NCI-H2029 treated with DMSO at 0.1 percent for 48 hours (cell line): ENCODE measurements around the gene DDX1.
"Not testable (repeated sequence)": the region's sequence is repeated elsewhere in the genome, so short reads cannot be mapped to it uniquely, and the experiment has no call there.

Experiments used
- DNase-seq: peaks from one replicate; lab custom pipeline; 2025; lab: John Stamatoyannopoulos, UW

DDX1 gene

DNA sequence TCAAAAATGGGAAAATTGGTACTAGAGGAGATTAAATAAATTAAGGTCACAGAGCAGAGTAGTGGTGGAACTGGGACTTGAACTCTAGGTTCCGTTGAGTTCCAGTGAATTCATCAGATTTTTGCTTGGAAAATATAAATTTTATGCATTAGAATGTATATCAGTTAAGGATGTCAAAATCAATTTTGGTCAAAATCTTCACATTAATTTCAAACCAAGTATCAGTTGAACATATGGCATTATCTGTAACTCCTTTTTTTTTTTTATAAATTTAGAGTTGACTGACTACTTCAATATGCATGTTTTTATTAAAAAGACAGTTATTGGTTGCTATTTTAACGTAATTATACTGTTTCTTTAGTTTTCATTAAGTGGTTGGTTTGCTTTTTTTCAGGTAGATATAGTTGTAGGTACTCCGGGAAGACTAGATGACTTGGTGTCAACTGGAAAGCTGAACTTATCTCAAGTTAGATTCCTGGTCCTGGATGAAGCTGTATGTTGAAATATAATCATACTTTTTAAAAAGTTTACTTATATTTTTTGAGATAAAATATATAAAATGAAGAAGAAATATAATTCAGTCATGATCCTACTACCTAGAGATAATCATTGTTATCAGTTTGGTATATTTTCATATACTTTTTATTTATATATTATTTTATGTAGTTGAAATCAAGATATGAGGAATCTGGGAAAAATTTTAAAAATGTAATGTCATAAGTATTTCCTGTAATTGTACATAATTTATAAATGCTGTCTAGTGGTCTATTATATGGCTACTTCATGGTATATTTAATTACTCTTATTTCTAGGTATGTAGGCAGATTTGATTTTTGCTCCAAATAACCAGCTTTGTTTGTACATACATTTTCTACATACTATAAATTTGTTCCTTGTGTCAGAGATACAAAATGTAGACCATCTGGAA lies 25.4 kb downstream of the DDX1 start:
- no peak for DNase-seq

GRCh38 chr2:15617778-15618448 lies 26.2 kb downstream of the DDX1 start:
- DNase-seq = no peak

DNA sequence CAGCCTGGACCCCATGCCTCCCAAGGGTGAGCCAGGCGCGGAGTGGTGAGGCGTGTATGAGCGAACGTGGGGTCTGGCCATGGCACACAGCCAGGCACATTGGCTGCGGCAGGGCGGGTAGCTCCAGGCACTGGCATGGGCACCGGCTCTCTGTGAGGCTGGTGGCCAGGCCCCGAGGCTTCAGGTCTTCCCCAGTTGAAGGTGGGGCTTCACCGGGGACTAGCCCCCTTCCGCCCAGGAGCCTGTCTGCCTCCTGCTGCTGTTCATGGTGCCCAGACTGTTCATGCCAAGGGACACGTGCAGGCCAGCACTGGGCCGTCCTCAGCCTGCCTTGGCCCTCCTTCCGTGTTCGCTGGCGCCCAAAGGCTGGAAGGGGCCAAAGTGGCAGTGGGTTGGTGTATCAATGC lies 26.8 kb downstream of the DDX1 start:
- no peak for DNase-seq

- no peak for DNase-seq
These were observed 27.4 kb downstream of the DDX1 start for GRCh38 chr2:15619076-15619475.

DNA sequence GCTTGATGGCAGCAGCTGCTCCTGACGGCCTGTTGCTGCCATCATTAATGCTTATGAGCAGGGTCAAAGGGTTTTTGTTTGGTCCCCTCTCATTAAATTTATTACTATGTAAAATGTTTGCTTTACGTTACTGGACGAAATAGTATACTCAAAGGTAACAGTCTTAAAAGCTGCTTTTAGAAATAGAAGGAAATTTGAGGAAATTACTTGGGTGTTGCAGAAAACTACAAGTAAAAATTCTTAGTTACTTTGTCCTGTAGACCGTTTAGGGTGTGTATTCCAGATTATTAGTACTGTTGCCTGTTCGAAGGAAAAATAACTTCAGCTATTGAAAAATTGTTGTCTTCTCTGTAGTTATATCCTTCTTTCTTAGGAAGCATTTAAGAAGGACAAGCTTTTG lies 27.8 kb downstream of the DDX1 start:
- DNase-seq = no peak

DNA sequence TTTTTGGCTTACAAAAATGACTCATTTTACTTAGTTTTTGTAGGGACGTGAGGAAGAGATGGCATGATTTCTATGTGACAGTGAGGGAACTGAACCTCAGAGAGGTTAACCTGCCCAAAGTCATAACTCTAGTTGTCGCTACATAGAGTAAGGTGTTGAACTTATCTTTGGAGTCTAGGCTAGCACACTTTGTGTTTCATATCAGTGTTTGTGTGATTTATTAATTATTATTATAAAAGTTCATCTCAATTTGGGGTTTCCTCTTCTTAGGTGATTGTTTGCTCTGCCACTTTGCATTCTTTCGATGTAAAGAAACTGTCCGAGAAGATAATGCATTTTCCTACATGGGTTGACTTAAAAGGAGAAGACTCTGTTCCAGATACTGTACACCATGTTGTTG lies 28.3 kb downstream of the DDX1 start:
- no peak for DNase-seq

DNA sequence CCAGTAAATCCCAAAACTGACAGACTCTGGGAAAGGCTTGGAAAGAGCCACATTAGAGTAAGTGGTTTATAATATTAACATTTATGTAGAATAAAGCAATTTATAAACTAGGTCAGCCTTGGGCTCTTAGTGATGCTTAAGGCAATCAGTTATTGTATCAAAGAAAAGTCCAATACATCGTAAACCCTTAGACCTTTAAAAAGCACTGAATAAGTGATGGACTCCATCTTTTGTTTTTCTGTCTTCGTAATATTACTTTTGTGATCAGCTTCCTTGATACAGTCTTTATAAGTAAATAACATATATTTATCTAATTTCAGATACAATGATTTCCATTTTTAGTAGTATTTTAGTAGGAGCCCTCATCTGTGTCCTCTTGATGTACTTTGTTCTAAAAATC lies 28.7 kb downstream of the DDX1 start:
- DNase-seq = no peak

DNA sequence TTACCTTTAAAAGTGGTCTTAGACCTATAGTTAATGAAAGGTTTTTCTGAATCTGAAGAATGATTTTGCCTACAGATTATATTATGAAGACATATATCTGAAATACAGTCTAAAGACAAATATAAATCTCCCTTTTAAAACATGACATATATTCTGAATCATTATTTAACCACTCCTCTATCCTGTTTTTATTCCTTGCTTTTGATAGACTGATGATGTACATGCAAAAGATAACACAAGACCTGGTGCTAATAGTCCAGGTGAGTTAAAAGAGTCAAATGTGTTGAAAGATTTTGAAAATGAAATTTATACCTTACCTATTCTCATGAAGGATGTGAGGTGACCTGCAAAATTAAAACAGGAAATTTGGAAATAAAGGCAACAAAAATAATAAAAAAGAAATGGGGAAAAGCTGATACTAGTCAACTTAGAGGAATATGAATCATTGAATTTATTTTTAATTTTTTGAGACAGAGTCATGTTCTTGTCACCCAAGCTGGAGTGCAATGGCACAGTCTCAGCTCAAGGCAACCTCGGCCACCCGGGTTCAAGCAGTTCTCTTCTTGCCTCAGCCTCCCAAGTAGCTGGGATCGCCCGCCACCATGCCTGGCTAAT lies 29.3 kb downstream of the DDX1 start:
- no peak for DNase-seq

- not testable (repeated sequence) for DNase-seq
These were observed 29.8 kb downstream of the DDX1 start for GRCh38 chr2:15621472-15621870.

DNA sequence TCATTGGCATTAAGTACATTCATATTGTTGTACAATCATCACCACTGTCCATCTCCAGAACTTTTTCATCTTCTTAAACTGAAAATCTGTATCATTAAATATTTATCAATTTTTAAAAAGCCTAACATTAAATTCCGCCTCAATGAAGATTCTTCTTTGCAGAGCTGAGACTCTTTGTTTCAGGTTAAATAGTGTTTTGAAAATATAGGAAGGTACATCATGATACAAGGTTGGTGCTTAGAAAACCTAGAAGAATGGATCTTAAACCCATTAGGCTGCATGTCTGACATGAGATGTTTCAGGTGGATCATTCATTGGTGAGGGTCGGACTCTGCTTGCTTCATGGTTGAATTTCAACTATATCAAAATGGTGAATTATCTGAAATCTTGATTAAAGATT lies 30.5 kb downstream of the DDX1 start:
- DNase-seq = no peak

GRCh38 chr2:15622614-15623480 lies 31.2 kb downstream of the DDX1 start:
- DNase-seq = no peak

DNA sequence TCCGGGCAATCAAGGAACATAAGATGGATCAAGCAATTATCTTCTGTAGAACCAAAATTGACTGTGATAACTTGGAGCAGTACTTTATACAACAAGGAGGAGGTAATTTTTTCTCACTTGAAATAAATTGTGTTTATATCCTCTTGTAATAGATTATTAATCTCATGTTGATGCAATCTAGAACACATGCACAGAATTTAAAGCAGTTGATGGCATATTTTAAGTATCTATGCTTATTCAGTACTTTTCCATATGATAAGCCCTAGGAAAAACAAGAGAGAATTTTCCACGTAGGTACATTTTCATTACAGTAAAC lies 31.8 kb downstream of the DDX1 start:
- no peak for DNase-seq

DNA sequence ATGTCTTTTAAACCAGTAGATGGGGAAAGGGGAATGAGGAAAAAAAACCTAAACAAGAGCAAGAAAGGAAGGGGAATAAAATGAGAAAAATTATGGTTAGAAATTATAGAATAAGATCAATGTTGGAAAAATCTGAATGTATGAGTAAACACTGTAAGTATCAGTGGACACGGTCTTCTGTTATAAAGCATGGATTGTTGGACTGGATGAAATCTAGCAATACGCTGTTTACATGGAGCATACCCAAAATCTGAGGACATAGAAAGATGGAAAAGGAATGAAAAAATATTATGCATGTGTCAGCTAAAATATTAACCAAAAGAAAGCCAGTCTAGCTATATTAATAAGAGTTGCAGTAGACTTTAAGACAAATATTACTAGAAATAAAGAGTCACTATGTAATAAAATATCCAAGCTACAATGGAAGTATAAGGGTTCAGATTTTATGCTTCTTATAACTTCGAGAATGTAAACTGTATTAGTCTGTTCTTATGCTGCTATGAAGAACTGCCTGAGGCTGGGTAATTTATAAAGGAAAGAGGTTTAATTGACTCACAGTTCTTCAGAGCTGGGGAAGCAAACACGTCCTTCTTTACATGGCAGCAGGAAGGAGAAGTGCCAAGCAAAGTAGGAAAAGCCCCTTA lies 32.4 kb downstream of the DDX1 start:
- DNase-seq = no peak

DNA sequence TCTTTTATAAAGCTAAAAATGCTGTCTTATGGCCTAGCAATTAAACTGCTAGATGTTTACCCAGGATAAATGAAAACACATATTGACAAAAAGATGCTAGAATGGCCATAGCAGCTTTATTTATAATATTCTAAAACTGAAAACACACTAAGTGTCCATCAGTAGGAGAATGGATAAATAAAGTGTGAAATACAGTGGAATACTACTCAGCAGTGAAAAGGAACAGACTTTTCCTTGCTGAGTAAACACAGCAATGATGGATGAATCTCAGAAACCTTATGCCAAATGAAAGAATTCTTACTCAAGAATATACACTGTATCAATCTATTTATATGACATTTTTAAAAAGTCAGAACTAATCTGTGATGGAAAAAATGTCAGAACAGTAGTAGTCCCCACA lies 33.2 kb downstream of the DDX1 start:
- DNase-seq = no peak

- no peak for DNase-seq
These were observed 33.8 kb downstream of the DDX1 start for GRCh38 chr2:15625344-15626036.

DNA sequence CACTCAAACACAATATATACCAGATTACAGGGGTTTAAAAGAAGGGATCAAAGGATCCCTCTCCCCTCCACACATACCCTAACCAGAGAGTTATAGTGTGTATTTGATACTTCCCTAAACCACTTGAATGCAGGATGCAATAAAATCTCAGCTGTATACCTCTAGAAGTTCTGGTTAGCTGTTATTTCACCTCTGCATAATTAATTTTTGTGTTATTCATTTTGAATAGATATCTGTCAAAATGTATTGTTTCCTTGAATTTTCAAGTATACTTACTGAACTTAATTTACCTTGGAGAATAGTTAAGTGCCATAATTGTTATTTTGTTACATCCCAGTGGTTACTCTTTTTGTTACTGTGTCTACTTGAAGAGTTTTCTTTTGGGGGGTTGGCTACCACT lies 34.5 kb downstream of the DDX1 start:
- DNase-seq = no peak

DNA sequence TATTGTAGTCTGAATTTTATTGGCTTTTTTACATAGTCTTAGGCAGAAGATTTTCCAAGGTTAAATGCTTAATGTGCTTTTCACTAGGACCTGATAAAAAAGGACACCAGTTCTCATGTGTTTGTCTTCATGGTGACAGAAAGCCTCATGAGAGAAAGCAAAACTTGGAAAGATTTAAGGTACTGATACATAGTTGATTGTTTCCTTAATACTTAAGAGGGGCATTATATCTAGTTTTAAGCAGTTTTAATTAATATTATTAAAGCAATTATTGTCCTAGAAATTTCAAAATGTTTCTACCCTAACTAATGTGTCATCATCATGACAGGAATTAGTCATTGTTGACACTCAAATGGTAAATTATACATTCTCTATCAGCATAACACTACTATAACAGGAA lies 35.3 kb downstream of the DDX1 start:
- DNase-seq = no peak

DNA sequence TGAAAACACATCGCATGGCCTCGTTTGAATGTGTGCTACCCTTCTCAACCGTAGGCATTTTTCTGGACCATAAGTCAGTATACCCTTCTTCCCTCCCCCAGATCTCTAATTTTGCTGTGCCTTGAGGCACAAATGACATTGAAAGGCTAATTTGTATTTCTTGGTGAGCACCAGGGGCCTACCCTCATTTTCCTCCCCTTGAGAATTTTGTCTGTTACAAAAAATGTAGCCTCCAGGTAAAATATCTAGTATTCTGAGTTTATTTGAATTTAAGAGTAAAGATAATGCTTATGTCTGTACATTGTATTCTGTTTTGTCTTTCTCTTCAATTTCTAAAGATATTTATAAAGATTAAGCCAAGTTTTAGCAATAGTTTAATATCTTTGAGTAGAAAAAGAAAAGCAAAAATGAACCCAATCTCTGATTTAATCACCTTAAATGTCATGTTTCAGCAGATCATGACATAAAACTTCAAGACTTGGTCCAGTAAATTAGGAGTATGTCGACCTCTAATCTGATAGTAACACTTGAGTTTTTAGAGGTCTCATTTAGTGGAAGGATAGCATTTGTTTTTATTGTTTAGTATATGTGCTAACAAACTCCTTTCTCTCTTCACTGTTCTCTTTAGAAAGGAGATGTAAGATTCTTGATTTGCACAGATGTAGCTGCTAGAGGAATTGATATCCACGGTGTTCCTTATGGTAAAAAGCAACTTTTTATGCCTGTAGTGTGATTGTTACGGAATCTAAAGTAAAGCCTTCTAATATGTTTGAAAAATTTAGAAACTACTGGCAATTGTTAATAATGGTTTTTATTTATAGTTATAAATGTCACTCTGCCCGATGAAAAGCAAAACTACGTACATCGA lies 36.4 kb downstream of the DDX1 start:
- no peak for DNase-seq

DNA sequence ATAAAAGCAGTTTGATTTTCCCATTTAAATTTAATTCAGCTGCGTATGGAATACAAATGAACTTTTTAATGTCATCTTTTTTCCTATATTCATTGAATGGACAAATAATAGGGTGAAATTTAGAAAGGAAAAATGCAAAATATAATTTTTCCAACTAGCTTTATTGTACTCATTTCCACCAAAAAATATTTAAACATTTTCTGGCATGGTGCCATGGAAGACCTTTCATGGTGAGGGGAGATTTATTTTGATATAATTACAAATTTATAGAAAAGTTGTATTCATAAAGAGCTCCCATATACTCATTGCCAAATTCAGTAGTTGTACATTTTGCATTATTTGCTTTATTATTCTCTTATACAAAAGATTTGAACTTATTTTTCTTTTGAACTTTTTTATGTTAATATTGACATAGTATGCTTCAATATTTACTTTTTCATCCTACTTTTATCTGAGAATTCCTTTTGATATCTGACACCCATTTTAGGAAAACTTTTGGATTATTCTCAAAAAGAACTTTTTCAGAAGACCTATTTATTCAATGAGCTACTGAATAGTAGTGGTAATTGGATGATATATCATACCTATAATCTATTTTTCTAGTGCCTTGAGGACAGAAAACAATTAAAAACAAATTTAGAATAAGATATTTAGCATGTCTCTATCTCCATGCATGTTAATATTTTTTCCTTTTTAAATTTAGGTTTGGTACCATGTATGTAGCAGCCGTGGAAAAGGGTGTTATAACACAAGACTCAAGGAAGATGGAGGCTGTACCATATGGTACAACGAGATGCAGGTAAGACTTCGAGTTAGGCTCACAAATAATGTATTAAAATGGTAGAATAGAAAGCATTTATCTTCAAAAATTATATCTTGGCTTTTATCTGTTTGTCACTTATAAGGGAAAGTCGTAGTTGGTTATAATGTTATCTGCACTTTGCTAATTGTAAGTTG lies 37.5 kb downstream of the DDX1 start:
- no peak for DNase-seq
